ENCODE data around the gene SPRR4.

GRCh38 chr1:152996633-152997400, 26.4 kb downstream of the SPRR4 start:
- TF ChIP-seq, protein P1, sequence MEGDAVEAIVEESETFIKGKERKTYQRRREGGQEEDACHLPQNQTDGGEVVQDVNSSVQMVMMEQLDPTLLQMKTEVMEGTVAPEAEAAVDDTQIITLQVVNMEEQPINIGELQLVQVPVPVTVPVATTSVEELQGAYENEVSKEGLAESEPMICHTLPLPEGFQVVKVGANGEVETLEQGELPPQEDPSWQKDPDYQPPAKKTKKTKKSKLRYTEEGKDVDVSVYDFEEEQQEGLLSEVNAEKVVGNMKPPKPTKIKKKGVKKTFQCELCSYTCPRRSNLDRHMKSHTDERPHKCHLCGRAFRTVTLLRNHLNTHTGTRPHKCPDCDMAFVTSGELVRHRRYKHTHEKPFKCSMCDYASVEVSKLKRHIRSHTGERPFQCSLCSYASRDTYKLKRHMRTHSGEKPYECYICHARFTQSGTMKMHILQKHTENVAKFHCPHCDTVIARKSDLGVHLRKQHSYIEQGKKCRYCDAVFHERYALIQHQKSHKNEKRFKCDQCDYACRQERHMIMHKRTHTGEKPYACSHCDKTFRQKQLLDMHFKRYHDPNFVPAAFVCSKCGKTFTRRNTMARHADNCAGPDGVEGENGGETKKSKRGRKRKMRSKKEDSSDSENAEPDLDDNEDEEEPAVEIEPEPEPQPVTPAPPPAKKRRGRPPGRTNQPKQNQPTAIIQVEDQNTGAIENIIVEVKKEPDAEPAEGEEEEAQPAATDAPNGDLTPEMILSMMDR (IDR thresholded peaks at IDR 0.05; ENCODE audit: low read depth, low read length), result no peak
- TF ChIP-seq EZH2phosphoT487 (IDR thresholded peaks at IDR 0.05; ENCODE audit: low read depth), result no peak
